ENCODE data around the gene P2RY12.

Gene P2RY12

DNA sequence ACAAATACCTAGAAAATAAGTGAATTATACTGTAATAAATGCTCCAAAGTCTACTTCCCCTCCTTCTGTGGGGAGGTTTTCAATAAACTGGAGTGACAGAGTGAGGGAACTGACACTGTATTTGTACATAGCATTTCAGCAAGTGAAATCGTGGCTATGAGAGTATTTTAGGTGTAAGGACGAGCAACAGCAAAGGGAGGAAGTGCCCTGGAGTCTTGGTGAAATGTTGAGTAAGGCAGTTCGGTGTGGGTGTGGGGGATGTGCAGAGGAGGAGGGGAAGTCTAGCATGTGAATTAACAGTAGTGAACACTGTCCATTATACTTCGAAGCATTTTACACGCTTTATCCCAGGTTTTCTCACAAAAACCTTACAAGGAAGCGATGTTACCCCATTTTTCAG lies 37.1 kb downstream of the P2RY12 start:
- H3K4me3 Mint-ChIP-seq: no peak overlapping the region

DNA sequence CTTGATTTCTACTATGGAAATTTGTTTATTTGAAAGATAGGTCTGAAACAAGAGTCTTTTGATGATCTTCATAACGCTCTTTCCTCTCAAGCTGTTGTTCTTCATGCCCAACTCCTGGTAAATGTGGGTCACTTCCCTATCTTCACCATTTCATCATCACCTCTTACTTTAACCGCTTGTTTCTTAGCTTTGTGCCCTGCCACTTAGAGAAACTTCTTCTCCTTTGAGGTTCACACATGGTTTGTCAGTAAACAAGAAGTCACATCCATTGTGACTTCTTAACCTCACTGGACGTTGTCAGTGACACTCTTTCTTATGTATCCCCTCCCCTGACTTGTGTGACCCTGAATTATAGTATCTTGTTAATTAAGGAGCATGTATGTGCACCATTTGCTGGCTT lies 38.3 kb downstream of the P2RY12 start:
- Mint-ChIP-seq H3K4me1 (no peaks in the 10 kb centered on the region), H3K27ac (no peak overlapping the region), H3K27me3 (peaks cover 12% of the 10 kb centered on the region), H3K36me3 (no peaks in the 10 kb centered on the region), H3K9me3 (no peaks in the 10 kb centered on the region), H3K4me3 (no peak overlapping the region)
- CTCF ChIA-PET: no interaction called here
- DNase-seq: no peak

More for the DNA sequence above, 37.1 kb downstream of the P2RY12 start:
- CTCF ChIA-PET: interaction anchor here (1.0 kb wide), 1 partner anchor 32 kb away, joined by 4 read pairs; no protein-coding TSS in a partner anchor
- Mint-ChIP-seq H3K4me1 (peaks cover 2% of the 10 kb centered on the region), H3K27me3 (peaks cover 17% of the 10 kb centered on the region), H3K9me3 (no peaks in the 10 kb centered on the region), H3K36me3 (no peaks in the 10 kb centered on the region), H3K27ac (no peak overlapping the region)
- no peak for DNase-seq

DNA sequence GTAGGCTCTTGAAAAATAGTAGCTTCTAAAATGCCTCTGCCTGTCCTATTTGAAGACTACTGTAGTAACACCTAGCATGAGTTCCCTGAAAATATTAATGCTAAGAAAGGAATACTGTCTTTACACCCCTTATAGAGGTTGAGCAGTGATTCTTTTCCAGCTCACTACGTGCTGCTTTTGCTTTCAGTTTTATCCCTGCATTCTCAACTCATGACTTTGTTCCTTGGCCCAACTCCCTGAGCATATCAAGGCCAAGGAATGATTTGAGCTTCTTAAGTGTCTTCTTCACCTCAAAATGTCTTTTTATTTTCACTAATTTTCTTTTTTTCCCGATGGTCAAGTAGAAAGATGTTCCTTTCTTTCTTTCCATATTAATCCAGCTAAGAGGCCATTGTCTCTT lies 38.7 kb downstream of the P2RY12 start:
- no peak for DNase-seq
- CTCF ChIA-PET: no interaction called here
- H3K4me3 Mint-ChIP-seq: no peak overlapping the region
- H3K9me3 Mint-ChIP-seq: no peaks in the 10 kb centered on the region
- no peak overlapping the region for H3K27ac Mint-ChIP-seq
- no peaks in the 10 kb centered on the region for H3K36me3 Mint-ChIP-seq
- H3K4me1 Mint-ChIP-seq: no peaks in the 10 kb centered on the region
- H3K27me3 Mint-ChIP-seq: peaks cover 8% of the 10 kb centered on the region

DNA sequence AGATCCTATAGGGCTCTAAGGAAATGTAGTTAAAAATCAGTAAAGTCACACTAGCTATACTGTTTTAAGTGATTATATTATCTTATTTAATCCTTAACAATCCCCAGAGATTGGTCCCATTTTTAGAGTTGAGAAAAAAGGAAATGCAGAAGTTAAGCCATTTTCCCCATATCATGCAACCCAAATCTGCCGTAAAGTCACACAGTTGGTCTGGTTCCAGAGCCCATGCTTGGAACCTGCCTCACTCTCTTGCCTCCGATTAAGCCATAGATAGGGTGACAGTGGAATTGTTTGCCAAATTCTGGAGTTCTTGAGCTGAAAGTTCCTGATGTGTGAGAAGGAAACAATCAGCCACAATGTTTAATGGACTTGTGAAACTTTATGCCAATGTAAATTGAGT lies 52.9 kb downstream of the P2RY12 start:
- Mint-ChIP-seq H3K4me1 (peaks cover 7% of the 10 kb centered on the region), H3K4me3 (no peak overlapping the region), H3K9me3 (no peaks in the 10 kb centered on the region), H3K27ac (no peak overlapping the region), H3K36me3 (no peaks in the 10 kb centered on the region), H3K27me3 (peaks cover 5% of the 10 kb centered on the region)
- CTCF ChIA-PET: interaction anchor here (1.0 to 1.4 kb wide), 2 partner anchors 137 to 164 kb away, joined by 3 read pairs; no protein-coding TSS in a partner anchor
- no peak for DNase-seq

DNA sequence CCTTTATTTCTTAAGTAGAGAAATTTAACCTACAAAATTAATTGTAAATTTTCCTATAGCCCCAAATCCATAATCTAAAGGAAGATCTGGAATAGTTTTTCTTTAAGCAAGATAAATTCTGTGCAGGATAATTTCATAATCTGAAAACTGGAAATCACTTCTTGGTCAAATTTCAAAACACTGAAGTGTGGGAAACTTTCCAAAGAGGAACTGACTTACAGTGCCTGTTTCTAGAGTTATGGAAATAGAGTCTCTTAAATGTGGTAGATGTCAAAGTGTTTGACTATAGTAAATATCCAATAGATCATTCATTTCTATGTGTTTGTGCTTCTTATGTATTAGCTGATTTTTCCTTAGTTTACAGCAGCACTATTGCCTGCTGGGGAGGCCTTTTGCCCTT lies 53.7 kb downstream of the P2RY12 start:
- H3K9me3 Mint-ChIP-seq: no peaks in the 10 kb centered on the region
- no peaks in the 10 kb centered on the region for H3K36me3 Mint-ChIP-seq
- no peak overlapping the region for H3K4me3 Mint-ChIP-seq
- CTCF ChIA-PET: interaction anchor here (1.0 kb wide), 1 partner anchor 138 kb away, joined by 3 read pairs; no protein-coding TSS in a partner anchor
- H3K27ac Mint-ChIP-seq: no peak overlapping the region
- H3K27me3 Mint-ChIP-seq: peaks cover 5% of the 10 kb centered on the region
- H3K4me1 Mint-ChIP-seq: peaks cover 7% of the 10 kb centered on the region
- no peak for DNase-seq

DNA sequence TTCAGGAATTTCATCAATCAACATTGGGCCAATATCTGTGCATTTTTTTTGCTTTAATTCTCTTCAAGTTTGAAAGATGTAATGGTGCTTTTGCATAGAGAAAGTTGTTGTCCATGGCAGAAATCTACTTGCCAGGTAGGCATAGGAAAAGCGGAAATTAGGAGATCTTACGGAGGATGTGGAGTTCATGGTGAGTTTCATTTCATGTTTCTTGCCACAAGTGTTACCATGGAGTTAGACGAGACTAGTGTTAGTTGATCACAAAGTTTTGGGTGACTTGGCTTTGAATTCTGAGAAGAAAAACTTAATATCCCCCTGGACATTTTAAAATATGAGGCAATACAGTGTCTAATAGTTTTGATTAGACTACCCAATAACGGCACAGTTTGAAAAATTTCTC lies 54.2 kb downstream of the P2RY12 start:
- Mint-ChIP-seq H3K9me3 (no peaks in the 10 kb centered on the region), H3K36me3 (no peaks in the 10 kb centered on the region), H3K27me3 (peaks cover 5% of the 10 kb centered on the region), H3K4me1 (peaks cover 7% of the 10 kb centered on the region), H3K27ac (no peak overlapping the region), H3K4me3 (no peak overlapping the region)
- DNase-seq: no peak
- CTCF ChIA-PET: no interaction called here

DNA sequence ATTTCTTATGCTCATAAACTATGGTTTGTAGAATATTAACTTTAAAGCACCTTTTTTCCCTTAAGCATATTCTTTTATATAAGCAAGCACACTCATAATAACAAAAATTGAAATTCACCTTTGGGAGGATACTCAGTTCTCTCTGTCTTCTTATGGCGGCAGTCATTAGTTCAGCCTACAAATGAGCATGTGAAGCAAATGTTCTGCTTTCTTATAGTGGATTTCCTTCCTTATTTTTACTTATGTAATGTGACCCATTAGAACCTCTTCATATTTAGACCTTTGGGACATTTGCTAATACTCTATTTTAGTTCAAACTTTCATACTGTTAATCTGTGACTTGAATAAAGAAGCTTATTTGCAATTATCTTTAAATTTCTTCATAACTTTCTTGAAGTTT lies 55.2 kb downstream of the P2RY12 start, which contains the start of gene P2RY13:
P2RY13 (minus strand) TSS at position 187 of the 400 bp plus-strand sequence; CDS start at position 166, 21 bp downstream.
- H3K9me3 Mint-ChIP-seq: no peaks in the 10 kb centered on the region
- H3K36me3 Mint-ChIP-seq: no peaks in the 10 kb centered on the region
- DNase-seq: no peak
- peaks cover 7% of the 10 kb centered on the region for H3K4me1 Mint-ChIP-seq
- no peak within 1 kb of the TSS for H3K27ac Mint-ChIP-seq
- H3K4me3 Mint-ChIP-seq: no peak within 1 kb of the TSS
- H3K27me3 Mint-ChIP-seq: peaks cover 5% of the 10 kb centered on the region
- CTCF ChIA-PET: interaction anchor here (2.4 to 2.9 kb wide), 2 partner anchors 101 to 161 kb away, joined by 12 to 19 read pairs; no protein-coding TSS in a partner anchor

DNA sequence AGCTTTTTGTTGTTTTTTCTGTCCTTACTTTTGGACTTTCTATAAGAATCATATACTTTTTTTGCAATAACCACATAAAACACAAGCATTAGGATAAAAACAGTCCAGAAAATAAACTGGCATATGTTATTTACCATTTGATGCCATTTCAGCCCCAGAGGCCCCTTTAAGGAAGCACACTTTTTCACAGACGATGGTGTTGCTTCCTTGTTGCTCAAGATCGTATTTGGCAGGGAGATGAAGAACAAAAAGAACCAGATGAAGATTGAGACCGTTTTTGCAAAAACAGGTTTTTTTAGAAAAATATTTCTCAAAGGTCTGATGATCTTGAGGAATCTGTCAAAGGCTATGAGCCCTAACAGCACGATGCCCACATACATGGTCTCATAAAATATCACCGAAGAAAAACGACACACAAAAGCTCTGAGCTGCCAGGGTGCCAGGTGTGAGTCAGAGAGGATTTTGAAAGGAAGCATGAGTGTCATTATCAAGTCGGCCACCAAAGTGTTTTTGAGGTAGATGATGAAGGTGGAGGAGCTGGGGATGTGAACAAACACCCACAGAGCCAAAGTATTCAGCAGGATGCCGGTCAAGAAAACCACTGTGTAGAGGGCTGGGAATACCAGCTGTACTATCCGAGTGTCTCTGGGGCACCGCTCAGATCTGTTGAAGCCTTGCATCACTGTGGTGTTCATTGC lies 56.1 kb downstream of the P2RY12 start:
- CTCF ChIA-PET: interaction anchor here (0.6 to 3.0 kb wide), 14 partner anchors 15 to 221 kb away, joined by 3 to 19 read pairs (median 4); no protein-coding TSS in a partner anchor

DNA sequence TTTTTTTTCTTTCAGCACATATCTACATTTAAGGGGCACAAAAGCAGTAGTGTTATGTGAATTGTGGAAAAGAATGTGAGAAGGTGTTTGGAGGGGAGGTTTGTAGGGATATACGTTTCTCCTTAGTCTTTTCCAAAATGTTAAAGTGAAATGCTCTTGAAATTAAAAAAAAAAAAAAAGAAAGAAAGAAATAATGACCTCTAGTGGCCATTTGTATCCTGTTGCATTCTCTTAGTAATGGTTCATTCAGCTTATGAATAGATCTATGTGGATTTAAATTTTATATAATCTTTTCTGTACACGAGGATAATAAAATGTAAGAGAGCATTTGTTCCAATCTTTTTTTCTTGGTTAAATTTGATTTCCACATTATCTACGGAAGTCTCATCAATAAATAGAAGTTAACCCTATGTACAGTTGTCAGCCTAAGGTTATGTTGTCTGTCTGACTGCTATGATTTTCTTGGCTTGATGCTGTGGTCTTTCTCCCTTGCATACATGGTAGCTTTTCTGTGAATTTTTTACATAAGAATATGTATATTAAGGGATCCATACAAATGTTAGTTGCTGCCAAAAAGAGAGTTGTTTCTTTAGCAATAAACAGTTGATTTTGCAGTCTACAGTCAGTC lies 56.9 kb downstream of the P2RY12 start:
- Mint-ChIP-seq H3K4me3 (no peak overlapping the region), H3K9me3 (no peaks in the 10 kb centered on the region), H3K27me3 (peaks cover 8% of the 10 kb centered on the region), H3K4me1 (peaks cover 7% of the 10 kb centered on the region), H3K27ac (no peak overlapping the region), H3K36me3 (no peaks in the 10 kb centered on the region)
- DNase-seq: no peak
- CTCF ChIA-PET: interaction anchor here (0.6 to 3.0 kb wide), 18 partner anchors 11 to 221 kb away, joined by 3 to 19 read pairs (median 4); partner anchors contain the start of gene GPR87

More for the DNA sequence above, 56.1 kb downstream of the P2RY12 start:
- Mint-ChIP-seq H3K9me3 (no peaks in the 10 kb centered on the region), H3K27me3 (peaks cover 8% of the 10 kb centered on the region), H3K36me3 (no peaks in the 10 kb centered on the region), H3K4me3 (no peak overlapping the region), H3K4me1 (peaks cover 7% of the 10 kb centered on the region), H3K27ac (no peak overlapping the region)
- DNase-seq: peak; percentile 21

DNA sequence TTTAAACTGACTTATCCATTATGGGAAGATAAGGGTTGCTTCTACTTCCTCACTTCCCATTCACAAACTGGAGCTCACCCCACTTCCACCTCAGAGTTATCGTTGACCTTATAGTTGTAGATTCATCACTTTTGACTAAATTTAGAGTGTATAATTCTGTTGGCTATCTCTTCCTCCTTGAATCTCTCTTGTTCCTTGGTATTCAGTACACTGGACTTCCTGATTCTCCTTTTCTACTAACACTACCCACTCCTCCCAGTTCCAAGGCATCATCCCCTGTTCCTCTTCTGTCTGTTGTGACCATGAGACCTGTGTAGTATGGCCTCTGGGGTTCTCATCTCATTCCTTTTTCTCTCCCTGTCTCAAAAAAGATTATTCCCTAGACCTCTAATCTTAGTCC lies 62.0 kb downstream of the P2RY12 start:
- CTCF ChIA-PET: interaction anchor here (1.3 kb wide), 1 partner anchor 17 kb away, joined by 3 read pairs; no protein-coding TSS in a partner anchor
- Mint-ChIP-seq H3K27me3 (peaks cover 4% of the 10 kb centered on the region), H3K36me3 (no peaks in the 10 kb centered on the region), H3K27ac (no peak overlapping the region), H3K9me3 (no peaks in the 10 kb centered on the region), H3K4me3 (no peak overlapping the region), H3K4me1 (no peaks in the 10 kb centered on the region)
- DNase-seq: no peak

DNA sequence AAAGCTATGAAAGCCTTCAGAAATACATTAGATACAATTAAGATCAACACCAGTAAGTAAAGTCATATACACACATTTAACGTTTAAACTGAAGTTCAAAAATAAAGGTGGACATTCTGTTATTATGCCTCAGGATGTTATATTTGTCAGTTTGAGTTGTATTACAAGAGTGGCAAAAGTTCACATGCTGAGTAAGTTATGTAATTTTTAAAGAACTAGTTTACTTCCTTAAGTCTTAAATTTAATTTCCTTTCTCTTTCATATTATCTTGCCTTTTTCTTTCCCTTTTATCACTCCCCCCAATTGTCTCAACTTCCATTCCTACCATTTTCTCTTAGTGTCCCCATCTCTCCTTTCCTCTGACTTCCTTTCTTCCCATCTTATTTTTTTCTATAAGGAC lies 63.0 kb downstream of the P2RY12 start:
- H3K4me3 Mint-ChIP-seq: no peak overlapping the region
- H3K4me1 Mint-ChIP-seq: peaks cover 3% of the 10 kb centered on the region
- DNase-seq: no peak
- CTCF ChIA-PET: interaction anchor here (1.3 kb wide), 1 partner anchor 16 kb away, joined by 3 read pairs; no protein-coding TSS in a partner anchor
- peaks cover 4% of the 10 kb centered on the region for H3K27me3 Mint-ChIP-seq
- no peaks in the 10 kb centered on the region for H3K36me3 Mint-ChIP-seq
- H3K27ac Mint-ChIP-seq: no peak overlapping the region
- H3K9me3 Mint-ChIP-seq: no peaks in the 10 kb centered on the region

DNA sequence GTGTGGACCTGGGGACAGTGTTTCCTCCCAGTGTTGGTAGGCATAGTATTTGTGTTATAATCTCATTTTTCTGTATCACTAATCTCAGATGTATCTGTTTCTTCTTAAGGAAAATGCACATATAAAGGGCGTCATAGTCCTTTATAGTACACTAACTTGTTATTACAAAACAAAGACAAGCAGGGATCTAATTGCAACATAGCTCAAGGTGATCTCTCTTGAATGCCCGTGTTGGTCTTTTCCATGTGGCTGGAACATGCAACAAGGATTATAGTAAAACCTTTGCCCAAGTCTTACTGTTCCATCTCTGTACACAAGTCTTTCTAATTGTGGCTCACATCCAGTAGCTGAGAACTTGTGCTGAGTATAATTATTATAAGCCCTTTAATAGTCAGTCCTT lies 64.4 kb downstream of the P2RY12 start:
- no peak overlapping the region for H3K27ac Mint-ChIP-seq
- no peaks in the 10 kb centered on the region for H3K36me3 Mint-ChIP-seq
- no peak overlapping the region for H3K4me3 Mint-ChIP-seq
- H3K9me3 Mint-ChIP-seq: no peaks in the 10 kb centered on the region
- no peak for DNase-seq
- H3K27me3 Mint-ChIP-seq: peaks cover 4% of the 10 kb centered on the region
- CTCF ChIA-PET: no interaction called here
- H3K4me1 Mint-ChIP-seq: peaks cover 6% of the 10 kb centered on the region

DNA sequence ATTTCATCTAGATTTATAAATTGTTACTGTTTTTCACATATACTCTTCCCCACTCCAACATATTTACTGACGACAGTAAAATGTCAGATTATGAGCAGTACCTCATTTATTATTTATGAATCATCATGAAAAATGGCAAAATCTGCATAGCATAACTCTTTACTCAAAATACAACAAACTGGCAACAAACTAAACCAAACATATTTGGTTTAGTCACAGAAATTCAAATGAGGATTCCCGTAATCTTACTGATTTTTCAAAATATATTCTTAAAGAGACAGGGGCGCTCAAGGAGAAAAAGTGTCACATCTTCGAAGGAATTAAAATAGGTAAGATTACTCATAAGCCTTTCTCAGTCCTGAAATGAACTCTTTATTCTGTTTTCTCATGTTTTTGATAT lies 64.9 kb downstream of the P2RY12 start:
- H3K9me3 Mint-ChIP-seq: no peaks in the 10 kb centered on the region
- no peaks in the 10 kb centered on the region for H3K36me3 Mint-ChIP-seq
- CTCF ChIA-PET: no interaction called here
- H3K27me3 Mint-ChIP-seq: peaks cover 4% of the 10 kb centered on the region
- H3K4me3 Mint-ChIP-seq: no peak overlapping the region
- H3K4me1 Mint-ChIP-seq: peaks cover 6% of the 10 kb centered on the region
- H3K27ac Mint-ChIP-seq: no peak overlapping the region
- DNase-seq: no peak

DNA sequence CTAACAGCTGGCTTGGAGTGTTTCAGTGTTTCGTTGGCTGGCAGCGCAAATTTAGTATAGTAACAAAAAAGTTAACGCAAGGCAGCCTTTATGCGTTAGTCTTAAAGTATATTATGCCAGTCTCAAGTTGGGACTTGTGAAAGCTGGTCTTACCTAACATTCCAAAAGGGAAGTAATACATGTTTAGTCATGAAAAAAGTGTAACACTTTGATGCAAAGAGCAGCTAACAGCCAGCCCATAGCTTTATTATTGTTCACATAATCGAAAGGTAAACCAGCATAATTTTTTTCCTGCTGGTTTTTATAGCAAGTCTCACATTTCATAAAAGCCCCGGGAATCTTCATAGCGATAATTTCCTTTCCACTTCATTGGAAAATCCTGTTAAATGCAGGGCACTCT lies 65.6 kb downstream of the P2RY12 start:
- H3K4me1 Mint-ChIP-seq: peaks cover 6% of the 10 kb centered on the region
- H3K27ac Mint-ChIP-seq: no peak overlapping the region
- CTCF ChIA-PET: no interaction called here
- H3K36me3 Mint-ChIP-seq: no peaks in the 10 kb centered on the region
- H3K27me3 Mint-ChIP-seq: peaks cover under 1% of the 10 kb centered on the region
- no peak for DNase-seq
- H3K4me3 Mint-ChIP-seq: no peak overlapping the region
- no peaks in the 10 kb centered on the region for H3K9me3 Mint-ChIP-seq

DNA sequence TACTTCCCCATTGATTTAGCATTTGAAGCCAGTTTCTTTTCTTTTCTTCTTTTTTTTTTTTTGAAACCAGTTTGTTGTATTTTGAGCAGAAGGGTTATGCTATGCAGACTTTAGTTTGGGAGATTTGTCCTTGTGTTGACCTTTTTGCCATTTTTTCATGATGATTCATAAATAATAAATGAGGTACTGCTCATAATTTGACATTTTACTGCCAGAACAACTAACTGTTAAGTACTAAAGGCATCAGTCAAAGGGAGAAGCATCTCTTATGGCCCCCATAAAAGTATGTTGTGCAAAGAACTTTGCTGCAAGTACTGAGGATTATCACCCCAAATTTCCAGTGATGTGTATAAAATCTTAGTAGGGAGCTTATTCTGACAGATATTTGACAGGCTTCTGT lies 66.2 kb downstream of the P2RY12 start:
- no peaks in the 10 kb centered on the region for H3K9me3 Mint-ChIP-seq
- no peaks in the 10 kb centered on the region for H3K27me3 Mint-ChIP-seq
- CTCF ChIA-PET: no interaction called here
- no peak overlapping the region for H3K27ac Mint-ChIP-seq
- H3K36me3 Mint-ChIP-seq: no peaks in the 10 kb centered on the region
- H3K4me3 Mint-ChIP-seq: no peak overlapping the region
- peaks cover 6% of the 10 kb centered on the region for H3K4me1 Mint-ChIP-seq
- DNase-seq: no peak
